KOPT-K1 (cell line): ENCODE data around the gene DCXR.

Source experiments
- H3K27ac ChIP-seq: fragments of 200-600 bp; sonication (generic); 2 replicates; pipeline ENCODE4 v1.5.1; 2016; ENCODE audit warnings: antibody characterized with exemption, mild to moderate bottlenecking, low read depth, low read length; ENCODE audit not compliant: poor library complexity, severe bottlenecking
- H3K36me3 ChIP-seq: fragments of 200-600 bp; sonication (generic); 2 replicates; pipeline ENCODE4 v1.5.1; 2017; ENCODE audit warnings: antibody characterized with exemption, mild to moderate bottlenecking, low read length, moderate library complexity; ENCODE audit not compliant: insufficient read depth
- H3K9me3 ChIP-seq: fragments of 200-600 bp; sonication (generic); 2 replicates; pipeline ENCODE4 v1.5.1; 2017; ENCODE audit warnings: antibody characterized with exemption, low read length, mild to moderate bottlenecking; ENCODE audit not compliant: insufficient read depth, poor library complexity, severe bottlenecking

Gene DCXR

DNA sequence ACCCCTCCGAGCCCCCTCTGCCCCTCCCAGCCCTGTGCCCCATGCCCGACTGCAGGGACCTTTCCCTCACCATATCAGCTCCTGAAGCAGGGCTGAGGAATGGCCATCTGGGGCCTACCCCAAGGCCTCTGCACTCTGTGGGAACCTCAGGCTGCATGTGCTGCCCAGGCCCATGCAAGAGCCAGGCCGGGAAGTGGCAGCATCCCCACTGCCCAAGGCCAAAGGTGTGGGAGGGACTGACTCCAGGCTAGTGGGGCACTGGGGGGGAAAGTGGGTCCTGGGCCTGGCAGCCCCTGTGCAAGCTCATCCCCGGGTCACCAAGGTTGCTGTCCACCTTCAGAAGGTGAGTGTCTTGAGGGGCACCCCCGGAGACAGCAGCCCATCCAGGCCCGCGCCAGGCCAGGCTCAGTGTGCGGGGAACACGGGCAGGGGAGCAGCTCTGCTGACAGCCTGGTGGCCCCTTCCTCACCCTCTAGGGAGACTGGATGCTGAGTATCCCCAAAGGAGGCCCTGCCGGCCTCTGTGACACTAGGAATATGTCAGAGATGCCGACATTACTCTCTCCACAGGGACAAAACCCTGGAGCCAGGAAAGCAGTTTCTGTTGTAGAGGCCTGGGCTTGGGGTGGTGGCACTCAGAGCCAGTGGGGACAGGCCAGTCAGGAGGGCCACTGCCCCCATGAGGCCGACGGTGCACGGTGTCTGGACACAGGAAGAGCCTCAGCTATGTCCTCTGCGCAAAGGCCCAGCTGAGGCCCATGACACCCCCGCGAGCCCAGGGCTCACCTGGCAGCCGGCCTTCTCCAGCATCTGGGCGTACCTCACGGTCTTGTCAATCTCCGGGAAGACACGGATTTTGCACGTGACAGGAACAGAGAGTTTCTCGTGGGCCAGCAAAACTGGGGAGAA is 24.8 kb upstream of the DCXR start:
- Histone ChIP-seq H3K36me3 (peaks cover 70% of the 10 kb centered on the region), H3K27ac (no peak overlapping the region), H3K9me3 (no peaks in the 10 kb centered on the region)

DNA sequence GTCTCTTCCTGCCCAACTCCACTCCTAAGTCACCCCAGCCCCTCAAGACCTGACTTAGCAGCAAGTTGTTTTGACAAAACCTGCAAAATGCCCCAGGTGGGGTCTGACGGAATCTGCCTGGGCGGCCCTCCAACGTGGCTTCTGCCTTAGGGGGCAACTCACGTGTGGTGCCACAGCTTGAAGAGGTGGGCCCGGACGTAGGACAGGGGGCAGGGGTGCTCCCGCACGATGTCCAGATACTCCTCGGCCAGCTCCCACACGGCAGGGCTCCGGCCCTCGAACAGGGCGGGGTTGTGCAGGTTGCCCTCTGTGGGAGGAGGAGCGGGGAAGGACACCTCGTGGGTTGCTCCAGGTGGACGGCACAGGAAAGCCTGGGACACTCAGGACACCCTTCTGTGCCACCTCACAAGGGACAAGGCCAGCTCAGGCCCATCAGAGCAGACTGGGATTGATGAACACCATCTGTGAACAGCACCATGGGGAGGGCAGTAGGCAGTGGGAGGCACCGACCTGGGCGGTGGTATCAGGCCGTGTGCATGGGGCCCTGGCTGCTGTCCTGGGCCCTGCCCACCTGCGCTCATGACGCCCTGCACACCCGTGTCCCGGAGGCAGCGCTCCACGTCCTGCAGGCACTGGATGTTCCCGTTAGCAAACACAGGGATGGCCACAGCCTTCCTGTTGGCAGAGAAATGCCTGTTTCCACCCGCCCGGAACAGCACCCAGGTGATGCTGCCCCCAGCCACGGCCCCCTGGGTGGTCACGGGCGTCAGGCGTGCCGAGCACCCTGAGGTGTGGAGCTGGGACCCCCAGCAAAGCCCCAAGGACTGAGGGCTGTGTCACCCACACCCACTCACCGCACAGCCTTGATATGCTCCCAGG is 23.8 kb upstream of the DCXR start:
- Histone ChIP-seq H3K36me3 (peaks cover 80% of the 10 kb centered on the region), H3K9me3 (no peaks in the 10 kb centered on the region), H3K27ac (no peak overlapping the region)

DNA sequence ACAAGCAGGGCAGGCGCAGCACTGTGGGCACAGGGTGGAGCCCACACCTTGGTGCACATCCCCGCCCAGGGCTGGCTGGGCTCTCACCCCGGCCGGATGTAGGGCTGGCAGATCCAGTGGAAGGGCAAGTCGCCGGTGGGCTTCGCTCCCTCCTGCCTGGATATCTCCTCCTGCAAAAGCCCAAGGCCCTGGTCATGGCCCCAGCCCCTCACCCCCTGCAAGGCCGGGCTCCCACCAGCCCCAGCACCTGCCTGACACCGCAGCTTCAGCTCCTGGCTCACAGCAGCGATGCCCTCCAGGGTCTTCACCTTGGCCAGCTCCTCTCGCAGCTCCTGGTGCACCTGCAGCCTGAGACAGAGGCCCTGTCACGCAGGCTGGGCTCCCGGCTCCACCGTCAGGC is 23.1 kb upstream of the DCXR start:
- Histone ChIP-seq H3K36me3 (peaks cover 87% of the 10 kb centered on the region), H3K27ac (no peak overlapping the region), H3K9me3 (no peaks in the 10 kb centered on the region)

DNA sequence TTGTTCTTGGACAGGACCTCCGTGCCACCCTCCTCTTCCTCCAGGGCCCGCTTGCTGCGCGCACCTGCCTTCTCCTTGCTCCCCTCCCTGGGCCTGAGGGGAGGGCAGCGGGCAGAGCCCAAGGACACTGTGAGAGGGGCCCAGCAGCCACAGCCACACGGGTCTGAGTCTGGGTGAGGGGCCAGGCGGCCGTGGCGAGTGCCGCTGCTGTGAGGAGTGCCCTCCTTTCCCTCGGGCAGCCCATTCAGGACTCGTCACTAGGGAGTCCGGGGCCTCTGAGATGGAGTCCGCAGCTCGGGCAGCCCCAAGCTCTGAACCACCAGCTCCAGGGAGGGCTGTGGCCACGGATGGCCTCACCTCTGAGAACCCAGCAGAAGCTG is 22.5 kb upstream of the DCXR start:
- Histone ChIP-seq H3K27ac (no peak overlapping the region), H3K9me3 (no peaks in the 10 kb centered on the region), H3K36me3 (peaks cover 93% of the 10 kb centered on the region)

DNA sequence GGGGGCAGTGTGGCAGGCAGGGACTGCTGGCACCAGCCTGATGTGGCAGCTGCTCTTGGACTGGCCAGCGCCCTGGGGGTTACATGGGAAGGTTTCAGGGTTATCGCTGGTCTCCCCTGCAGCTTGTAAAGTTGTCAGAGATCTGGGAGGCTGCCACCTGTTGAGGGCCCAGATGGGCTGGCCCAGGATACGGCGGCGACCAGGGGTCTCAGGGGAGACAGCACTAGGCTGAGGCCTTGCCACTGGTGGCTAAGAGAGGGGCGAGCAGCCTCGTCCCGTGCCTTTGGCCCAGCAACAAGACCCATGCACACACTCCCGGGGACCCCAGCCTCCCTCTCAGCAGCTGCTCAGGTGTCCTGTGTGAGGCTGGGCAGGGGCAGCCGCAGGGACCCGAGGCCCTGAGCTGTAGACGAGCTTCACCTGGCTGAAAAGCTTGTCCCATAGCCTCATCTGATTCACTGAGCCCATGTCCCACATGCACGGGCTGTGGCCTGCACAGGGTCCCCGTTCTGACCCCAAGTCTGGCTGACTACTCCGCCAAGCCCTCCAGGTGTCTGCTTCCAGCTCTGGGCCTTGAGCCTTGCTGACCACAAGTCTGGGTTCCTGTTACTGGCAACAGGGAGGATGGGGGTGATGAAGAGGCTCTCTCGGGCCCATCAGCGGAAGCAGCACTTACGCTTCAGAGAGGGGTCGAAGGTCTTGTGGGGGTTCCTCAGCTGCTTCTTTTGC is 21.9 kb upstream of the DCXR start:
- Histone ChIP-seq H3K36me3 (peaks cover 99% of the 10 kb centered on the region), H3K9me3 (no peaks in the 10 kb centered on the region), H3K27ac (no peak overlapping the region)

DNA sequence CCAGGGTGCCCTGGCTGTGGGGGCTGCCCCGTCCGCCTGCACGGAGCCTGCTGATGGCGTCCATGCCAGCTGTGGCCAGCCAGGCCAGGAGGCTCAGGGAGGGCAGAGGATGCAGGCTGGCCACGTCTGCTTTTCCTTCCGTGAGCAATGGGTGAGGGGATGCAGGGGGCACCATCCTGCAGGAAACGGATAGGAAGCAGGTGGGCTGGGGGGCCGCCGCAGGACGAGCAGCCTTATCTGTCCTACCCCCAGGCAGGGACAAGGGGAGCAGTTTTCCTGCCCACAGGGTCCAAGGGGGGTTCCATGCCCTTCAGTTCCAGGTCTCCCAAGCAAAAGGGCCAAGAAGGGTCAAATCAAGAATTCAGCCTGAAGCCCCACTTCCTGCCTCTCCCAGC is 21.4 kb upstream of the DCXR start:
- Histone ChIP-seq H3K36me3 (peaks cover 99% of the 10 kb centered on the region), H3K9me3 (no peaks in the 10 kb centered on the region), H3K27ac (no peak overlapping the region)

DNA sequence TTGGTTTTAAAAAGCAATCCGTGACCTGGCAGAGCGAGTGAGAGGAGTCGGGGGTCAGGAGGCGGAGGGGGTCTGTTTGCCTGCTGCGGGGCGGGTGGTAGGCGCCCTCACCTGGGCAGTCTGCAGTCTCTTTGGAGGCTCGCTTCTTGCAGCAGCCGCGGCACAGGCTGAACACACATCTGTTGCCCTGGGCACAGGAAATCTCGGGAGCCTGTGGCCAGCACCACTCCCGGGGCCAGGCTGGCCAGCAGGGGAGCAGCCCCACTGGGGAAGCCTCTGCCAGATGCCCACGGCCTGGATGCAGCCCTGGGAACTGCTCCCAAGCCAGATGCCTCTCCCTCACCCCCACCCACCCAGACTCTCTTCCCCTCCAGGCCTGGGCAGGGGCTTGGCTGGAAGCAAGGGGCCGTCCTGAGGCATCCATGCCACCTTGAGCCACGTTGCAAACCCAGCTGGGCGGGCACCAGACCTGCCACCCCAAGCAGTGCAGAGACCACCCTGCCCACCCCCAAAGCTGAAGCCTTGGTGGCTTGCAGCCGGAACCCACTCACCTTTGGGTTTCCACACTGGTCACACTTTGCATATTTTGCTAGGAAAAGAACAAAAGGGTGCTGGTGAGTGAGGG is 20.8 kb upstream of the DCXR start:
- Histone ChIP-seq H3K27ac (no peak overlapping the region), H3K36me3 (peaks cover 99% of the 10 kb centered on the region), H3K9me3 (no peaks in the 10 kb centered on the region)

DNA sequence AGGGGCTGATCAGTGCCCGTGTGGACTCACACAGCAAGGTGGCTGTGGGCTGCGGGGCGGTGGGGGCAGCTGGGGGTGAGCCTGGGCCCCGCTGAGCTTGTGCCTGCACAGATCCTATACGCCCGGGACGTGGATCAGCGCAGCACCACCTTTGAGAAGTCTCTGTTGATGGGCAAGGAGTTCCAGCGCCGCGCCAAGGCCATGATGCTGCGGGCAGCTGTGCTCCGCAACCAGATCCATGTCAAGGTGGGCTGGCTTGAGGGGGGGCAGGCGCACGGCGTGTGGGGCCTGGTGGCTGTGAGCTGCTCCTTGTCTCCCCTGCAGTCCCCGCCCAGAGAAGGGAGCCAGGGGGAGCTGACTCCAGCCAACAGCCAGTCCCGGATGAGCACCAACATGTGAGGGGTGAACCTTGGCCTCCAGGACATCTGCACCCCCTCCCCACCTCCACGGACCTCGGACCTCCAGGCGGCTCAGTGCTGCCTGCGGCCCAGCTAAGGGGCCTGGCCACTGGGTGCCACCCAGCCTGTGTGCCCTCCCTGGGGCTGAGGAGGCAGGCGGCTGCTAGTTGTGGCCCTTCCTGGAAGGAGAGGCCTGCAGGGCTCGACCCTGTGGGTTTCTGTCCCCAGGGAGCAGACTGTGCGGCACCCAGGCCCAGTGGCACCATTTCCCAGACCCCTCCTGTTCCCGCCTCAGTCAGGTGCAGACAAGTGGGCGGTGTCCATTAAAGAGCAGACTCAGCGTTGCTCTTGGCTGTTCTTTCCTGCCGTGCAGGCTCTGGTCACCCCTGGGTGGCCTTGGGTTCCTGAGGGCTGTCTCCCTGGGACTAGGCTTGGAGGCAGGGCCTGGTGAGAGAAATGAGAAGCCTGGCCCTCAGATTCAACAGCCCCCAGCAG is 19.5 kb upstream of the DCXR start:
- peaks cover 86% of the 10 kb centered on the region for H3K36me3 ChIP-seq
- H3K27ac ChIP-seq = no peak overlapping the region
- no peaks in the 10 kb centered on the region for H3K9me3 ChIP-seq

DNA sequence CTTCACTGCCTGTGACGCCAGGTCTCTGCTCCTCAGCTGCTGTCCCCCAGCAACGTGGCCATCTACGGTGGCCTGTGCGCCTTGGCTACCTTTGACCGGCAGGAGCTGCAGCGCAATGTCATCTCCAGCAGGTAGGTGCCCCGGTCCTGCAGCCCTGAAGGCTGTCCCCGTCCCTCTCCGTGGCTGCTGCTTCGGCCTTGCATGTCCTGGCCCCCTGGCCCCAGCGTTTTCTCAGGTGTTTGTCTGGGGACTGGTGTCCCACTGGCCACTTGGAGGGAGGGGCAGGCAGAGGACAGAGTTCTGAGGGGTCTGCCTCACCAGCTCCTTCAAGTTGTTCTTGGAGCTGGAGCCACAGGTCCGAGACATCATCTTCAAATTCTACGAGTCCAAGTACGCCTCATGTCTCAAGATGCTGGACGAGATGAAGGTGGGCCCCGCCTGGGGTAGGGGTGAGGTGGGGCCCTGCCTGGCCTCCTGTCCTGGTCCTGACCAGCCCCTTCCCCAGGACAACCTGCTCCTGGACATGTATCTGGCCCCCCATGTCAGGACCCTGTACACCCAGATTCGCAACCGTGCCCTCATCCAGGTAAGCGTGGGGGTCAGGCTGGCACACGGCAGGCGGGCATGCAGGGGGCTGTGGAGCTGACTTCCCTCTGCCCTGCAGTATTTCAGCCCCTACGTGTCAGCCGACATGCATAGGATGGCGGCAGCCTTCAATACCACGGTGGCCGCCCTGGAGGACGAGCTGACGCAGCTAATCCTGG is 18.6 kb upstream of the DCXR start:
- peaks cover 79% of the 10 kb centered on the region for H3K36me3 ChIP-seq
- no peaks in the 10 kb centered on the region for H3K9me3 ChIP-seq

DNA sequence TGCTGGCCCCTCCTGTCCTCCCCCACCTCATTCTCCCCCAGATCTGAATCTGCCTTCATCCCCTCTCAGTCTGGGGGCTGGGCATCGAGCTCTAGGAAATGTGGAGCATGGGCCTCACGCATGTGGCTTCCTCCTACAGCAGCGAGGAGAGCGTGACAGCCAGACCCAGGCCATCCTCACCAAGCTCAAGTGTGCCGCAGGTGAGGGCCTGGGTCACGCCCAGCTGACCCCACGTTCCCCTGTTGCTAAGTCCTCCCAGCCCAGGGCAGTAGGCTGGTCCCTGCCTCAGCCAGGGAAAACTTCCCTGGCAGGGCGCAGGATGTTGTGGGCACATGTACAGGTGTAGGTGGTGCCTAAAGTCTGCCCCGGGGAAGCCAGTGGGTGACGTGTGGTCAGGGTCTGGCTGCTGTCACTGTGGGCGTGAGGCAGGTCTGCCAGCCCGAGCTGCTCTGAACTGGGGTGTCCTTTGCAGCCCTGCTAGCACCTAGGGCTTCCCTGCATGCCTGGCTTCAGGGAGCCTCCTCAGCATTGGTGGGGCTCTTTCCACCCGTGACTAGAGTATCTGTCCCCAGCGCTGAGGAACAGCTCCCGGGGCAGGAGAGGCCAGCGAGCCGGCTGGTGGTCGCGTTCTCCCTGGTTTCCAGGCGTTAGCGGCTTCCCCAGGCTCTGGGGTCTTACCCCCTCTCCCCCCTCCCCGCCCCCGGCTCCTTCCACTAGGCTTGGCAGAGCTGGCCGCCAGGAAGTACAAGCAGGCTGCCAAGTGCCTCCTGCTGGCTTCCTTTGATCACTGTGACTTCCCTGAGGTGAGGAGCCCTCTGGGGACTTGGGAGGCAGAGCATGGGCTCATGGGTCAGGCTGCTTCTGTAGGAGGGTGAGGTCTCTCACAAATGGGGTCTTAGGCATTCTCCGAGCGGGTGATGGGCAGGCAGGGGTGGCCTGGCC is 17.8 kb upstream of the DCXR start:
- Histone ChIP-seq H3K27ac (no peak overlapping the region), H3K36me3 (peaks cover 70% of the 10 kb centered on the region), H3K9me3 (no peaks in the 10 kb centered on the region)

More for the DNA sequence above, 18.6 kb upstream of the DCXR start:
- no peak overlapping the region for H3K27ac ChIP-seq

DNA sequence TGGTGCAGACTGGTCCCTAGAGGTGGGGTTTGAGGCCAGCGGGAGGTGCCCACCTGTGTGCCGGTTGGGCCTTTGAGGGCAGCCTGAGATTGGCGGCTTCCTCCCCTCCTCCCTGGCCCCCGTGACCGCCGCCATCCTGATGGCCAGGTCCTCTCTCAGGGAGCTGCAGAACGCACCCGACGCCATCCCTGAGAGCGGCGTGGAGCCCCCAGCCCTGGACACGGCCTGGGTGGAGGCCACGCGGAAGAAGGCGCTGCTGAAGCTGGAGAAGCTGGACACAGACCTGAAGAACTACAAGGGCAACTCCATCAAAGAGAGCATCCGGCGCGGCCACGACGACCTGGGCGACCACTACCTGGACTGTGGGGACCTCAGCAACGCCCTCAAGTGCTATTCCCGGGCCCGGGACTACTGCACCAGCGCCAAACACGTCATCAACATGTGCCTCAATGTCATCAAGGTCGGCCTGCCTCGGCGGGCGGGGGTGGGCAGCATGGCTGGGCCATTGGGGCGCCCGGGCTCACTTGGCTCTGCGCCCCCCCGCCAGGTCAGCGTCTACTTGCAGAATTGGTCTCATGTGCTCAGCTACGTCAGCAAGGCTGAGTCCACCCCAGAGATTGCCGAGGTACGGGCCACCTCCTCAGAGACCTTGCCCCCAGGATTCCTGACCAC is 17.0 kb upstream of the DCXR start:
- peaks cover 65% of the 10 kb centered on the region for H3K36me3 ChIP-seq
- H3K27ac ChIP-seq = no peak overlapping the region
- H3K9me3 ChIP-seq = no peaks in the 10 kb centered on the region

DNA sequence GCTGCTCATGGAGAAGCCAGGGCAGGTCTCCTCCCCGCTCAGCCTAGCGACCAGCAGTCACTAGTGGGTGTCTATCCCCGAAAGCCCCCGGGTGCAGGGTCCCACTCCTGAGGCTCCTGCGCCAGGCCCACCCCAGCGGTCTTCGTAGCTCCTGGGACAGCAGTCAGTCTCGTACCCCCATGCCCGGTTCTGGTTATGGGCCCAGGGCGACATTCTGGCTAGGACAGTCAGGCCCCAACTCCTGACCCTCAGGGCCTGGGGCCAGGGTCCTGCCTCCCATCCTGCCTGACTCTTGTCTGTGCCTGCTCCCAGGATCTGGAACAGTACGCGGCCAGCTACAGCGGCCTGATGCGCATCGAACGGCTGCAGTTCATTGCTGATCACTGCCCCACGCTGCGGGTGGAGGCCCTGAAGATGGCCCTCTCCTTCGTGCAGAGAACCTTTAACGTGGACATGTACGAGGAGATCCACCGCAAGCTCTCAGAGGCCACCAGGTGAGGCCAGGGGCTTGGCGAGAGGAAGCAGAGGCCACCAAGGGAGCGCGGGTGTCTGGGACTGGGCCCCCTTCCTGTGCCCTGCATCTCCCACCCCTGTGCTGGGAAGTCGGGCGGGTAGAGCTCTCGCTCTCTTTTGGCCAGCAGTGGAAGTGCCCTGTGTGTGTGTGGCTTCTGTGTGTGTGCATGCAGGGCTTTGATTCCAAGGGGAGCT is 16.2 kb upstream of the DCXR start:
- peaks cover 61% of the 10 kb centered on the region for H3K36me3 ChIP-seq
- no peaks in the 10 kb centered on the region for H3K9me3 ChIP-seq
- no peak overlapping the region for H3K27ac ChIP-seq
